Fibroblast of villous mesenchyme (primary cell): ENCODE measurements around the gene NCKAP5. TPM values are rescaled to one million over a fixed set of nuclear protein-coding genes. Genes with fewer than 3 reads are reported as not detected.
"Not testable (repeated sequence)": the region's sequence is repeated elsewhere in the genome, so short reads cannot be mapped to it uniquely, and the experiment has no call there.

Source experiments
- DNase-seq: peaks from one replicate; pipeline ENCODE4 v3.0.0-alpha.2; 2010; ENCODE audit warnings: low read depth
- H3K4me3 ChIP-seq: 2 replicates; pipeline ENCODE4 v1.5.1; 2011; ENCODE audit warnings: low read depth, mild to moderate bottlenecking, low read length
- CTCF ChIP-seq: IDR thresholded peaks from 2 replicates; pipeline ENCODE4 v1.5.1; 2012; ENCODE audit warnings: low read depth, mild to moderate bottlenecking, low read length; ENCODE audit not compliant: insufficient read depth
- total RNA-seq: library from RNA; depleted of rRNA; stranded (reverse); fragments of >200 nt; gene quantifications from 2 replicates; pipeline ENCODE4 v1.2.3, GENCODE V29; 2012

NCKAP5 gene
- total RNA-seq, 1 donor, result 47.9 TPM

- no peak for DNase-seq
- no peak overlapping the region for H3K4me3 ChIP-seq
- no peak for TF ChIP-seq CTCF
Measured at GRCh38 chr2:133525613-133526529, 42.4 kb downstream of the NCKAP5 start.

- no peak overlapping the region for H3K4me3 ChIP-seq
- no peak for DNase-seq
- no peak for TF ChIP-seq CTCF
Measured at GRCh38 chr2:133525090-133525489, 43.2 kb downstream of the NCKAP5 start.

- TF ChIP-seq CTCF, result no peak
- no peak overlapping the region for H3K4me3 ChIP-seq
- peak; percentile 52 for DNase-seq
Measured at GRCh38 chr2:133523406-133523805, 44.9 kb downstream of the NCKAP5 start.

GRCh38 chr2:133522204-133522603 is 46.1 kb downstream of the NCKAP5 start:
- DNase-seq, result no peak
- no peak for TF ChIP-seq CTCF

GRCh38 chr2:133521146-133521745 is 47.0 kb downstream of the NCKAP5 start:
- DNase-seq, result peak; percentile 69
- no peak overlapping the region for H3K4me3 ChIP-seq
- TF ChIP-seq CTCF, result no peak

More at GRCh38 chr2:133522204-133522603, 46.1 kb downstream of the NCKAP5 start:
- no peak overlapping the region for H3K4me3 ChIP-seq

GRCh38 chr2:133519677-133520076 is 48.6 kb downstream of the NCKAP5 start:
- H3K4me3 ChIP-seq, DNase-seq: not testable (repeated sequence)
- peak; percentile 24 for TF ChIP-seq CTCF
